Kidney (tissue), 14 donors: Measurements from ENCODE around the gene PEDS1. TPM values are rescaled to one million over a fixed set of nuclear protein-coding genes. Genes with fewer than 3 reads are reported as not detected.

Experiments used
- DNase-seq, 5 donors: peaks; one replicate each; pipeline ENCODE4 v3.0.0-alpha.2; 2013 to 2020
- FAIRE-seq: peaks from 2 replicates; lab custom pipeline; 2012; peaks lifted over from hg19 to GRCh38; lab: Jason Lieb, UNC
- H3K27ac ChIP-seq, 2 donors: one replicate each; pipeline ENCODE4 v1.7.0; 2013; ENCODE audit warnings: low read depth in 2 of 2, low read length in 2 of 2, inconsistent platforms in 1 of 2
- H3K27me3 ChIP-seq: one replicate; pipeline ENCODE4 v1.7.1; 2013; ENCODE audit warnings: low read length, inconsistent platforms; ENCODE audit not compliant: control insufficient read depth, insufficient read depth
- H3K36me3 ChIP-seq, 3 donors: one replicate each; pipeline versions ENCODE4 v1.7.0 to v1.7.1; 2013; ENCODE audit warnings: low read length in 3 of 3, control low read depth in 1 of 3, inconsistent platforms in 1 of 3; ENCODE audit not compliant: insufficient read depth in 3 of 3, control insufficient read depth in 2 of 3
- H3K4me1 ChIP-seq, 3 donors: one replicate each; pipeline versions ENCODE4 v1.7.0 to v1.7.1; 2013; ENCODE audit warnings: low read length in 3 of 3, inconsistent platforms in 1 of 3, low read depth in 1 of 3; ENCODE audit not compliant: control insufficient read depth in 2 of 3, insufficient read depth in 2 of 3
- H3K4me3 ChIP-seq, 3 donors: one replicate each; pipeline versions ENCODE4 v1.7.0 to v1.8.1; 2013; ENCODE audit warnings: low read length in 3 of 3, control low read depth in 1 of 3, inconsistent platforms in 1 of 3
- H3K9ac ChIP-seq, 3 donors: one replicate each; pipeline versions ENCODE4 v1.7.0 to v1.7.1; 2013; ENCODE audit warnings: low read length in 3 of 3, control low read depth in 1 of 3, inconsistent platforms in 1 of 3
- H3K9me3 ChIP-seq, 3 donors: one replicate each; pipeline versions ENCODE4 v1.7.0 to v1.7.1; 2013; ENCODE audit warnings: low read length in 3 of 3, control low read depth in 1 of 3, inconsistent platforms in 1 of 3; ENCODE audit not compliant: control insufficient read depth in 2 of 3, insufficient read depth in 1 of 3
- CTCF ChIP-seq: IDR thresholded peaks from 3 replicates; pipeline ENCODE4 v1.5.1; 2012; ENCODE audit warnings: mild to moderate bottlenecking, moderate library complexity, borderline replicate concordance; ENCODE audit not compliant: insufficient read depth; ENCODE audit errors: extremely low read depth
- intact Hi-C: fragments of 100-400 bp; cut with DNase I; formaldehyde crosslinking; loops from one replicate; pipeline ENCODE4 v1.11.1; 2022
- polyA plus RNA-seq: library from polyadenylated mRNA; stranded (reverse); fragments of 350-450 nt; fragmentation: Illumina TruSeq; extraction: RNeasy Lipid Tissue Mini Kit (QIAGEN cat#74804); gene quantifications from one replicate; pipeline ENCODE4 v1.2.3, GENCODE V29; 2014; ENCODE audit warnings: low read depth, low replicate concordance; ENCODE audit not compliant: insufficient read depth
- total RNA-seq: library from RNA; stranded (reverse); fragmentation: NEBNext Ultra II Directional; extraction: Animal tissue kit (Norgen Biotek cat#: 25700); gene quantifications from one replicate; pipeline ENCODE4 v1.2.1, GENCODE V29; 2021
- donor health status: control.
- donor health status: control.
- donor health status: control.
- donor health status: control.
- donor health status: control.
- donor health status: DM: yes; HTN: yes; CAD: no.
- donor health status: Normal renal cell carcinoma (clear cell type).

Gene PEDS1
- total and polyA plus RNA-seq, 2 donors from 2014 or later: 16.3 to 18.3 TPM

GRCh38 chr20:50115591-50116367 is 37.7 kb downstream of the PEDS1 start:
- Histone ChIP-seq H3K27ac (peak overlapping the region in 1 of 2 donors; percentile 62), H3K4me1 (peaks cover 2 to 30% (median 27%) of the 10 kb centered on the region in 3 donors), H3K36me3 (no peaks in the 10 kb centered on the region), H3K4me3 (peak overlapping the region; percentile 74 to 86 (median 84)), H3K27me3 (no peaks in the 10 kb centered on the region), H3K9me3 (no peaks in the 10 kb centered on the region), H3K9ac (peak overlapping the region; percentile 50 to 72 (median 65))
- peak; percentile 6 for FAIRE-seq
- intact Hi-C loops: no loop called here
- no peak for TF ChIP-seq CTCF
- peak; percentile 95 to 99 (median 98) for DNase-seq

- Histone ChIP-seq H3K9ac (peak overlapping the region; percentile 50 to 72 (median 65)), H3K27ac (no peak overlapping the region), H3K9me3 (no peaks in the 10 kb centered on the region), H3K27me3 (no peaks in the 10 kb centered on the region), H3K4me1 (peaks cover 2 to 36% (median 32%) of the 10 kb centered on the region in 3 donors), H3K36me3 (no peaks in the 10 kb centered on the region), H3K4me3 (peak overlapping the region; percentile 74 to 86 (median 84))
- intact Hi-C loops: no loop called here
- DNase-seq: peak in 1 of 5 donors; percentile 54
- no peak for TF ChIP-seq CTCF
- no peak for FAIRE-seq
These were observed 38.4 kb downstream of the PEDS1 start for GRCh38 chr20:50115041-50115512.

GRCh38 chr20:50113420-50114224 is 39.9 kb downstream of the PEDS1 start:
- FAIRE-seq (no peak), DNase-seq (peak in 1 of 5 donors; percentile 32)
- Histone ChIP-seq H3K27me3 (no peaks in the 10 kb centered on the region), H3K4me1 (peaks cover 2 to 41% (median 37%) of the 10 kb centered on the region in 3 donors), H3K27ac (peak overlapping the region; percentile 95 to 97), H3K9ac (peak overlapping the region; percentile 73 to 86 (median 85)), H3K4me3 (peak overlapping the region; percentile 73 to 78 (median 75)), H3K9me3 (no peaks in the 10 kb centered on the region), H3K36me3 (no peaks in the 10 kb centered on the region)
- TF ChIP-seq CTCF: no peak
- intact Hi-C loops: no loop called here
